ENCODE measurements around the gene ADIPOR2.

The ADIPOR2 gene

DNA sequence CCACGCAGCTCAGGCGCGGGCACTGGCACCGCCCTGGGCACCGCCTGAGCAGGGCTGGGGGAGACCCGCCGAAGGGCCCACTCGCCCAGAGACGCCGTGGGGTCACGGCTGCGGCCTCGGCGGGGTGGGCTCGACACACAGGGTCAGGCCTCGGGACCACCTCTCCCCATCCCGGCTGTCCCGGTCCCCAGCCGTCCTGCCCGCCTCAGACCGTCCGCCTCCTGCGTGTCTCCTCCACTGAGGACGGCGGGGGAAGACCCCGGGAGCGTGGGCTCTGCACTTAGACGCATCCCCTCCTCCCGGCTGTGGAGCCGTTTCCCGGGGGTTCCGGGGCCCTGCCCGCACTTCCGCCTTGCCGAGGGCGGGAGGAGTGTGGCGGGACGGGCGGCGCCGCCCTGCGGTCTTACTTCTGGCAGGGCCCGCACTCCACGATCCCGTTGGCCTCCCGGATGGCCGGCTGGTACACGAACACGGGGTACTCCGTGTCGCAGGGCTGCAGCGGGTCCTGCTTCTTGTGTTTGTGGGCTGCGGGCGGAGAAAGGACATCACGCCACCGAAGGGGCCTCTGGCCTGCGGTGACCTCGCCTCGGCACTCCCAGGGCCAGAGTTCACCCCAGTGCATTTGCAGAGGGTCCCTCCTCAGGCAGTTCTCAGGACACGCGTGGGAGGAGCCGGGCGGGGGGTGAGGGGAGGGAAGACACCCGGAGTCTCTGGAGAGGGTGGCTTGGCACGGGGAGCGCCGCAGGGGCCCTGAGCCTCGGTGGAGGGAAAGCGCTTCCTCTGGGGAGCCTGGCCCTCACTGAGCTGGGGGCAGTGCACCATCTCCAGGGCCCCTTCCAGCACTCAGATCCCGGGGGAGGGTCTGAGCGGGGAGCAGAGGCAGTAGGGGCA is 106.4 kb downstream of the ADIPOR2 start:
- TF ChIP-seq CTCF (IDR thresholded peaks at IDR 0.05; ENCODE audit: low read length, missing control alignments): no peak
- no peak for DNase-seq (ENCODE audit: low read depth)
- H3K4me3 ChIP-seq (replicated peaks; ENCODE audit: low read depth, low read length): peak overlapping the region; percentile 51

- TF ChIP-seq CTCF (IDR thresholded peaks at IDR 0.05; ENCODE audit: low read length, missing control alignments): no peak
- no peak for DNase-seq (ENCODE audit: low read depth)
- no peak overlapping the region for H3K4me3 ChIP-seq (replicated peaks; ENCODE audit: low read depth, low read length)
Observed at GRCh38 chr12:1797991-1798640, 107.2 kb downstream of the ADIPOR2 start.

- no peak for DNase-seq (ENCODE audit: low read depth)
- no peak for TF ChIP-seq CTCF (IDR thresholded peaks at IDR 0.05; ENCODE audit: low read length, missing control alignments)
- no peak overlapping the region for H3K4me3 ChIP-seq (replicated peaks; ENCODE audit: low read depth, low read length)
Observed at GRCh38 chr12:1798641-1799020, 107.8 kb downstream of the ADIPOR2 start.

DNA sequence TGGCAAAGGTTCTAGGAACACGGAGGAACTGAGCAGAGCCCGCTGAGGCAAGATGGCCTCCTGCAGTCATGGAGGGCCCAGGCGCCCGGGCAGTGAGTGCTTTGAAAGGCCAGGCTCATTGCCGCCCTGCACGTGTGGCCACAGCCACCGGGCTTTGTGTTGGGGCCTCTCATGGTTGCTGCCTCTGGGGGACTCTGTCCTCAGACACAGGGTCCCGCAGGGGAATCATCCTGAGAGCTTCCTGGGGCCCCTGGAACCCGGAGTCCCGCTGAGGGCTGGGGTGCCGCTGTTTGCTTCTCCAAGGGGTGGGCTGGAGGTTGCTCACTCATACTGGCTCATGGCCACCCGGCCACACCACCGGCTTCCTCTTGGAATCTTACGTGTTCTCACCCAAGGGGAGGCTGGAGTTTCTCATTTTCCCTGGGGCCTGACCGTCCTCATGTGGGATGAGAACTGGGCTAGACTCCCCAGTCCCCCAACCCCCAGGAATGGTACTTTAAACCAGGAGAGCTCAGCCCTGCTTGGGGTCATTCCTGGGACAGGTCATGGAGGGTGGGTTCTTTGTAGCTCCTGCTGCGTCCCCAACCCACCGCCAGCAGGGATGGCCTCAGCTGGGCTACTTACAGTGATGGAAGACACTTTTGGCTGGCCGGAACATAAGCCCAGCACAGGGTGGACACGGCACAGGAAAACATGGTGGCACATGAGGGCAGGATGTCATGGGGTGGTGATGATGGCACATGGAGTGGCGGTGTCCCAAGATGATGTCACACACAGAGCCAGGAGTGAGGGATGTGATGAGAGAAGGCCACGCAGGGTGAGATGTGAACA is 108.4 kb downstream of the ADIPOR2 start:
- no peak overlapping the region for H3K4me3 ChIP-seq (replicated peaks; ENCODE audit: low read depth, low read length)
- DNase-seq (ENCODE audit: low read depth): no peak
- TF ChIP-seq CTCF (IDR thresholded peaks at IDR 0.05; ENCODE audit: low read length, missing control alignments): no peak

DNA sequence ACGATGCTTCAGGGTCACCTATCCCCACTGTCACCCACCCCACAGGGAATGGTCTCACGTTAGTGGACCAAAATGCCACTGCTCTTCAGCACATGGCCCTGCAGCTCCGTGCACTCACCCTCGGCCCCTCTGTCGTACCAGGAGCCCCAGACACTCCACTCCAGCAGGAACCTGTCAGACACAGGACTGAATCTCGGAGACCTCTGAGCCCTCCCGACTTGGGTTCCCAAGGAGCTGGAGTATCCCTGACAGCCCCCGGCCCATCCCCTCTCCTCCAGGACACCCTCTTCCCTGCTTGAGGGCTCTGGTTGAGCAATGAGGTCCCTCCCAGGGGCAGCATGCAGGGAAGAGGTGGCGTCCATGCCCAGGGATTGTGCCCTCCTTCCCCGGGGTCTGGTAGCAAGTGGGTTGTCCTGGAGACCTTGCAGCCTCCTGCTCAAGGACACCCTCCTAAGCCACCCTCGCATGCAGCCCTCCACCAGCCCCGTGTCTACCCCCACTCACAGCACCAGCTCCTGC is 109.1 kb downstream of the ADIPOR2 start:
- no peak for DNase-seq (ENCODE audit: low read depth)
- no peak for TF ChIP-seq CTCF (IDR thresholded peaks at IDR 0.05; ENCODE audit: low read length, missing control alignments)

GRCh38 chr12:1800401-1801302 is 109.8 kb downstream of the ADIPOR2 start:
- peak; percentile 31 for TF ChIP-seq CTCF (IDR thresholded peaks at IDR 0.05; ENCODE audit: low read length, missing control alignments)
- no peak for DNase-seq (ENCODE audit: low read depth)
- no peak overlapping the region for H3K4me3 ChIP-seq (replicated peaks; ENCODE audit: low read depth, low read length)

More for the DNA sequence above, 109.1 kb downstream of the ADIPOR2 start:
- H3K4me3 ChIP-seq (replicated peaks; ENCODE audit: low read depth, low read length): no peak overlapping the region
